ENCODE measurements around the gene UGGT2.

DNA sequence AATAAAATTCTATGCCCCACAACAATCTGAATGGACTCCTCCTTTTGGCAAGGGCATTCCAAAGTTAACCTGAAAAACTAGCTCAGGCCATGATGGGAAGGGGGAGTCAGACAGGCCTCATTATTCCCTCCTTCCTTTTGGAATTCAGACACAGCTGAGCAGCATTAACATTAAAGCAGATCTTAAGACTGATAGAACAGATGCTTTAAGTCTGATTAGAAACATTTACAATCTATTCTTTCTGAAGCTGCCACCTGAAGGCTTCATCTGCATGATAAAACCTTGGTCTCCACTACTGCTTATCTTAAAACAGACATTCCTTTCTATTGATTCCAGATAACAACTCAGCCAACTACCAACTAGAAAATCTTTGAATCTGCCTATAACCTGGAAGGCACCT lies 98.9 kb downstream of the UGGT2 start:
- TF ChIP-seq POLR2AphosphoS5 (IDR thresholded peaks at IDR 0.05) (no peak), POLR2A (IDR thresholded peaks at IDR 0.05) (no peak)
- TF ChIP-seq, protein P1, sequence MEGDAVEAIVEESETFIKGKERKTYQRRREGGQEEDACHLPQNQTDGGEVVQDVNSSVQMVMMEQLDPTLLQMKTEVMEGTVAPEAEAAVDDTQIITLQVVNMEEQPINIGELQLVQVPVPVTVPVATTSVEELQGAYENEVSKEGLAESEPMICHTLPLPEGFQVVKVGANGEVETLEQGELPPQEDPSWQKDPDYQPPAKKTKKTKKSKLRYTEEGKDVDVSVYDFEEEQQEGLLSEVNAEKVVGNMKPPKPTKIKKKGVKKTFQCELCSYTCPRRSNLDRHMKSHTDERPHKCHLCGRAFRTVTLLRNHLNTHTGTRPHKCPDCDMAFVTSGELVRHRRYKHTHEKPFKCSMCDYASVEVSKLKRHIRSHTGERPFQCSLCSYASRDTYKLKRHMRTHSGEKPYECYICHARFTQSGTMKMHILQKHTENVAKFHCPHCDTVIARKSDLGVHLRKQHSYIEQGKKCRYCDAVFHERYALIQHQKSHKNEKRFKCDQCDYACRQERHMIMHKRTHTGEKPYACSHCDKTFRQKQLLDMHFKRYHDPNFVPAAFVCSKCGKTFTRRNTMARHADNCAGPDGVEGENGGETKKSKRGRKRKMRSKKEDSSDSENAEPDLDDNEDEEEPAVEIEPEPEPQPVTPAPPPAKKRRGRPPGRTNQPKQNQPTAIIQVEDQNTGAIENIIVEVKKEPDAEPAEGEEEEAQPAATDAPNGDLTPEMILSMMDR (IDR thresholded peaks at IDR 0.05) = no peak

Measured in prostate gland (tissue), 2 donors.